ENCODE measurements around the gene CEP295NL.

- no peak for TF ChIP-seq EZH2 (IDR thresholded peaks at IDR 0.05)
- no peak for TF ChIP-seq POLR2AphosphoS5 (IDR thresholded peaks at IDR 0.05; ENCODE audit: borderline replicate concordance, low read depth, low read length)
- no peak for TF ChIP-seq FOXP2 (optimal IDR thresholded peaks at IDR 0.05; ENCODE audit: control extremely low read depth, extremely low read length, insufficient read depth)
Observed at GRCh38 chr17:78919861-78920450, 17.0 kb upstream of the CEP295NL start.

Measured in SK-N-MC (cell line).